Tracheal epithelial cell (primary cell): ENCODE measurements around the gene BNIP2. TPM values are rescaled to one million over a fixed set of nuclear protein-coding genes. Genes with fewer than 3 reads are reported as not detected.

Experiments
- total RNA-seq: library from RNA; depleted of rRNA; stranded (reverse); fragments of >200 nt; gene quantifications from 2 replicates; pipeline ENCODE4 v1.2.1, GENCODE V29; 2014

BNIP2 gene
- total RNA-seq, result 178 and 187 TPM in 2 replicates

GRCh38 chr15:59688782-59689625 lies at the start of gene BNIP2:
BNIP2 (minus strand) TSS chr15:59689320; CDS start chr15:59682457, 6,863 bp downstream.

GRCh38 chr15:59656897-59657634 lies 32.1 kb downstream of the BNIP2 start, which contains the start of gene GTF2A2:
GTF2A2 (minus strand) TSS chr15:59657515; CDS start chr15:59652277, 5,238 bp downstream.

GRCh38 chr15:59611276-59612260 lies 77.6 kb downstream of the BNIP2 start, which contains the start of gene GCNT3:
GCNT3 (plus strand) TSS chr15:59611783; CDS start chr15:59618239, 6,456 bp downstream.

Other genes starting within 250 kb of the BNIP2 start
- 5.3 and 10.4 TPM in 2 replicates for gene GCNT3, start 77.5 kb downstream of the BNIP2 start, total RNA-seq
- gene GTF2A2, start 31.8 kb downstream of the BNIP2 start, total RNA-seq, result 17.8 and 21.7 TPM in 2 replicates